GM12878 (cell line): ENCODE results near the gene MPV17L.
"Not testable (repeated sequence)": the region's sequence is repeated elsewhere in the genome, so short reads cannot be mapped to it uniquely, and the experiment has no call there.

Experiments used
- BCL11A ChIP-seq: IDR thresholded peaks from 2 replicates; pipeline ENCODE4 v1.6.1; 2011; ENCODE audit warnings: low read depth, low read length
- BRCA1 ChIP-seq: IDR thresholded peaks from 2 replicates; pipeline ENCODE4 v1.6.1; 2011; ENCODE audit warnings: low read depth, low read length, improper control_type of control experiment
- CTCF ChIP-seq, 3 experiments: IDR thresholded peaks in 2 of 3; conservative IDR thresholded peaks in 1 of 3; 2 replicates each; pipeline ENCODE4 v1.5.1; 2011; ENCODE audit warnings: low read depth in 3 of 3, low read length in 3 of 3, mild to moderate bottlenecking in 3 of 3, control low read depth in 2 of 3, moderate library complexity in 2 of 3, inconsistent platforms in 1 of 3, mixed read lengths in 1 of 3; ENCODE audit not compliant: control insufficient read depth in 2 of 3, insufficient read depth in 1 of 3; ENCODE audit errors: extremely low read depth in 1 of 3
- JUND ChIP-seq: IDR thresholded peaks from 2 replicates; pipeline ENCODE4 v1.6.1; 2012; ENCODE audit warnings: low read depth, mild to moderate bottlenecking, low read length, improper control_type of control experiment, moderate library complexity
- KDM1A ChIP-seq: fragments of 200-600 bp; sonication (generic); IDR thresholded peaks from 2 replicates; pipeline ENCODE4 v1.6.1; 2016; ENCODE audit warnings: borderline replicate concordance
- MAX ChIP-seq: IDR thresholded peaks from 2 replicates; pipeline ENCODE4 v1.6.1; 2012; ENCODE audit warnings: low read depth, low read length, improper control_type of control experiment
- POLR2A ChIP-seq: IDR thresholded peaks from 2 replicates; pipeline ENCODE4 v1.6.1; 2011; ENCODE audit warnings: low read depth, mild to moderate bottlenecking, low read length
- RAD51 ChIP-seq: fragments of 450-650 bp; IDR thresholded peaks from 2 replicates; pipeline ENCODE4 v1.6.1; 2016; ENCODE audit warnings: moderate library complexity, mild to moderate bottlenecking, inconsistent platforms
- REST ChIP-seq: IDR thresholded peaks from 2 replicates; pipeline ENCODE4 v1.6.1; 2012; ENCODE audit warnings: mild to moderate bottlenecking, low read depth, low read length
- SREBF2 ChIP-seq: IDR thresholded peaks from 2 replicates; pipeline ENCODE4 v1.6.1; 2012; ENCODE audit warnings: mild to moderate bottlenecking, low read length
- TBL1XR1 ChIP-seq: IDR thresholded peaks from 2 replicates; pipeline ENCODE4 v1.6.1; 2012; ENCODE audit warnings: low read depth, low read length, improper control_type of control experiment
- TCF3 ChIP-seq: IDR thresholded peaks from 2 replicates; pipeline ENCODE4 v1.6.1; 2012; ENCODE audit warnings: low read depth, mild to moderate bottlenecking, low read length, borderline replicate concordance; ENCODE audit not compliant: insufficient read depth
- TCF7 ChIP-seq: IDR thresholded peaks from 2 replicates; pipeline ENCODE4 v1.6.1; 2014; ENCODE audit warnings: antibody characterized with exemption, borderline replicate concordance

GRCh38 chr16:15409476-15409875 lies 13.9 kb downstream of the MPV17L start:
- not testable (repeated sequence) for TF ChIP-seq POLR2A; MAX; TBL1XR1; CTCF (IDR thresholded peaks at IDR 0.05 in 2 of 3, conservative IDR thresholded peaks at IDR 0.05 in 1 of 3; ENCODE audit: control insufficient read depth in 2 of 3, extremely low read depth in 1 of 3, insufficient read depth in 1 of 3, low read depth in 3 of 3, low read length in 3 of 3); JUND; REST; KDM1A; SREBF2; RAD51; TCF7; BCL11A; TCF3; BRCA1
